K562 (cell line): ENCODE results near the gene SCAMP5. TPM values are rescaled to one million over a fixed set of nuclear protein-coding genes. Genes with fewer than 3 reads are reported as not detected.
A peak's percentile ranks its signal among the peaks of the same experiment; 100 is the strongest.

Experiments
- ADNP ChIP-seq: fragments of 200-800 bp; sonication (Bioruptor generic); IDR thresholded peaks from 2 replicates; pipeline ENCODE4 v1.6.1; 2016; ENCODE audit warnings: missing genetic modification characterization, missing compliant biosample characterization
- CHD2 ChIP-seq: IDR thresholded peaks from 2 replicates; pipeline ENCODE4 v1.6.1; 2011; ENCODE audit warnings: low read depth, low read length
- HDGF ChIP-seq: fragments of 450-650 bp; IDR thresholded peaks from 2 replicates; pipeline ENCODE4 v1.6.1; 2016
- KHSRP ChIP-seq: fragments of 450-650 bp; IDR thresholded peaks from 2 replicates; pipeline ENCODE4 v1.6.1; 2017
- MTA2 ChIP-seq: fragments of 450-650 bp; IDR thresholded peaks from 2 replicates; pipeline ENCODE4 v1.6.1; 2016; ENCODE audit warnings: low read depth
- NELFE ChIP-seq: IDR thresholded peaks from 2 replicates; pipeline ENCODE4 v1.6.1; 2011; ENCODE audit warnings: mild to moderate bottlenecking; ENCODE audit not compliant: insufficient read depth, insufficient read length
- TCF7 ChIP-seq: sonication (generic); IDR thresholded peaks from 2 replicates; pipeline ENCODE4 v1.6.1; 2016; ENCODE audit warnings: antibody characterized with exemption, borderline replicate concordance
- polyA plus RNA-seq, 8 experiments: library from polyadenylated mRNA; depleted of rRNA in 4 of 8; stranded (reverse) in 5 of 8; unstranded in 3 of 8; fragments of >200 nt; fragmentation: Nextera tagmentation in 2 of 8; fragmentation: Illumina TruSeq in 1 of 8; extraction: Ambion mirVana in 2 of 8; extraction: Trizol in 1 of 8; gene quantifications; 2 replicates each; pipeline versions ENCODE4 v1.2.1 to v1.2.3, GENCODE V29; 2011 to 2014; ENCODE audit warnings: inconsistent platforms in 1 of 8, missing spikeins in 1 of 8
- total RNA-seq, 7 experiments: library from RNA; depleted of rRNA in 6 of 7; stranded (reverse); fragments of >200 nt in 6 of 7; fragmentation: Illumina TruSeq in 2 of 7; extraction: Trizol in 2 of 7; gene quantifications; 2 replicates each; pipeline versions ENCODE4 v1.2.1 to v1.2.3, GENCODE V29; 2011 to 2021; ENCODE audit warnings: low replicate concordance in 1 of 7
- TF ChIP-seq, protein P1 (sequence below), 2 experiments: fragments of 450-650 bp; IDR thresholded peaks; 2 replicates each; pipeline ENCODE4 v1.6.1; 2018; ENCODE audit warnings: mild to moderate bottlenecking in 2 of 2, low read depth in 1 of 2; ENCODE audit not compliant: partially characterized antibody in 2 of 2
- TF ChIP-seq, protein P2 (sequence below): conservative IDR thresholded peaks from 2 replicates; pipeline ENCODE4 v1.6.1; 2011; ENCODE audit warnings: low read depth, mild to moderate bottlenecking, low read length; ENCODE audit not compliant: control insufficient read depth
- TF ChIP-seq, protein P3 (sequence below): IDR thresholded peaks from 2 replicates; pipeline ENCODE4 v1.6.1; 2012; ENCODE audit warnings: low read depth, low read length, improper control_type of control experiment, borderline replicate concordance
- TF ChIP-seq, protein P4 (sequence below): fragments of 450-650 bp; formaldehyde crosslinking; conservative IDR thresholded peaks from 2 replicates; pipeline ENCODE4 v1.4.0; 2022; ENCODE audit warnings: mild to moderate bottlenecking, missing genetic modification characterization

The SCAMP5 gene
- total and polyA plus RNA-seq, 9 of the 15 experiments (the other 6 are each of a cell fraction or from before 2014, with no cell fraction given) = 0.09 to 0.29 (median 0.19) TPM; not detected in 5

DNA sequence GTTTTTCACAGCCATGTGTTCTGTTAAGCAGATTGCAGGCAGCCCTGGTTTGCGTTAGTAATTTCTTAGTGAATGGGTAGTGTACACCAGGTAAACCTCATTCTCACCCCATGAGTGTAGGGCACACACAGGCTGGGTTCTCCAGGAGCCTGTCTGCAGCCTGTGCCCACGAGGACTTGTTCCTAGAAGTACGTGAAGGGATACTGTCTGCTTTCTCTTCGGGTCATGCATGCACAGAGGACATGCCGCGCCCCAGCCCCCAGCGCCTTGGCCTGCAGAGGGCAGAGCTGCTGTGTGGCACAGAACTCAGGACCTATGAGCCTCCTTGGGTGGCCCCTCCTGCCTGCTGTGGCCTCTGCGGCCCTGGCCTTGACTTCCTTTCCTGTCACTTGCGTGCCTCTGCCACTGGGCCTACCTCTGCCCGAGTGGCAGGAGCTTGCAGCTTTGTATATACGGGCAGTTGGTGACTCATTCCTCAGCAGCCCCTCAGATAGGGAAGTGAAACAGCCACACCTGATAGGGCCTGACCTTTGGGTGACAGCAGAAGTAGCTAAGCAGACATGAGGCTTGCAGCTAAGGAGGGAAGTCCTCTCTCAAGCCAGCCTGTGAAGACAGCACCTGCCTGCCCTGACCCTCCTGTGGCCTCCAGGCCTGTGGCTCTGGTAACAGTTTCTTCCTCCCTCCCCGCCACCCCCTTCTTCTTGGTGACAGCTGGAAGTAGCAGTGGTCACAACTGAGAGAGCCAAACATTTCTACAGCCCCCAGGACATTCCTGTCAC is 47.6 kb downstream of the SCAMP5 start (continued):
- TF ChIP-seq, protein P1, sequence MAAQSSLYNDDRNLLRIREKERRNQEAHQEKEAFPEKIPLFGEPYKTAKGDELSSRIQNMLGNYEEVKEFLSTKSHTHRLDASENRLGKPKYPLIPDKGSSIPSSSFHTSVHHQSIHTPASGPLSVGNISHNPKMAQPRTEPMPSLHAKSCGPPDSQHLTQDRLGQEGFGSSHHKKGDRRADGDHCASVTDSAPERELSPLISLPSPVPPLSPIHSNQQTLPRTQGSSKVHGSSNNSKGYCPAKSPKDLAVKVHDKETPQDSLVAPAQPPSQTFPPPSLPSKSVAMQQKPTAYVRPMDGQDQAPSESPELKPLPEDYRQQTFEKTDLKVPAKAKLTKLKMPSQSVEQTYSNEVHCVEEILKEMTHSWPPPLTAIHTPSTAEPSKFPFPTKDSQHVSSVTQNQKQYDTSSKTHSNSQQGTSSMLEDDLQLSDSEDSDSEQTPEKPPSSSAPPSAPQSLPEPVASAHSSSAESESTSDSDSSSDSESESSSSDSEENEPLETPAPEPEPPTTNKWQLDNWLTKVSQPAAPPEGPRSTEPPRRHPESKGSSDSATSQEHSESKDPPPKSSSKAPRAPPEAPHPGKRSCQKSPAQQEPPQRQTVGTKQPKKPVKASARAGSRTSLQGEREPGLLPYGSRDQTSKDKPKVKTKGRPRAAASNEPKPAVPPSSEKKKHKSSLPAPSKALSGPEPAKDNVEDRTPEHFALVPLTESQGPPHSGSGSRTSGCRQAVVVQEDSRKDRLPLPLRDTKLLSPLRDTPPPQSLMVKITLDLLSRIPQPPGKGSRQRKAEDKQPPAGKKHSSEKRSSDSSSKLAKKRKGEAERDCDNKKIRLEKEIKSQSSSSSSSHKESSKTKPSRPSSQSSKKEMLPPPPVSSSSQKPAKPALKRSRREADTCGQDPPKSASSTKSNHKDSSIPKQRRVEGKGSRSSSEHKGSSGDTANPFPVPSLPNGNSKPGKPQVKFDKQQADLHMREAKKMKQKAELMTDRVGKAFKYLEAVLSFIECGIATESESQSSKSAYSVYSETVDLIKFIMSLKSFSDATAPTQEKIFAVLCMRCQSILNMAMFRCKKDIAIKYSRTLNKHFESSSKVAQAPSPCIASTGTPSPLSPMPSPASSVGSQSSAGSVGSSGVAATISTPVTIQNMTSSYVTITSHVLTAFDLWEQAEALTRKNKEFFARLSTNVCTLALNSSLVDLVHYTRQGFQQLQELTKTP (IDR thresholded peaks at IDR 0.05; ENCODE audit: low read depth in 1 of 2, partially characterized antibody in 2 of 2) = peak in 1 of 2 experiments; percentile 13
- TF ChIP-seq CHD2 = no peak
- TF ChIP-seq NELFE = no peak
- TF ChIP-seq KHSRP = no peak
- TF ChIP-seq, protein P2, sequence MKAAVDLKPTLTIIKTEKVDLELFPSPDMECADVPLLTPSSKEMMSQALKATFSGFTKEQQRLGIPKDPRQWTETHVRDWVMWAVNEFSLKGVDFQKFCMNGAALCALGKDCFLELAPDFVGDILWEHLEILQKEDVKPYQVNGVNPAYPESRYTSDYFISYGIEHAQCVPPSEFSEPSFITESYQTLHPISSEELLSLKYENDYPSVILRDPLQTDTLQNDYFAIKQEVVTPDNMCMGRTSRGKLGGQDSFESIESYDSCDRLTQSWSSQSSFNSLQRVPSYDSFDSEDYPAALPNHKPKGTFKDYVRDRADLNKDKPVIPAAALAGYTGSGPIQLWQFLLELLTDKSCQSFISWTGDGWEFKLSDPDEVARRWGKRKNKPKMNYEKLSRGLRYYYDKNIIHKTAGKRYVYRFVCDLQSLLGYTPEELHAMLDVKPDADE = no peak; the same call in 1 of the 2 replicates
- TF ChIP-seq, protein P3, sequence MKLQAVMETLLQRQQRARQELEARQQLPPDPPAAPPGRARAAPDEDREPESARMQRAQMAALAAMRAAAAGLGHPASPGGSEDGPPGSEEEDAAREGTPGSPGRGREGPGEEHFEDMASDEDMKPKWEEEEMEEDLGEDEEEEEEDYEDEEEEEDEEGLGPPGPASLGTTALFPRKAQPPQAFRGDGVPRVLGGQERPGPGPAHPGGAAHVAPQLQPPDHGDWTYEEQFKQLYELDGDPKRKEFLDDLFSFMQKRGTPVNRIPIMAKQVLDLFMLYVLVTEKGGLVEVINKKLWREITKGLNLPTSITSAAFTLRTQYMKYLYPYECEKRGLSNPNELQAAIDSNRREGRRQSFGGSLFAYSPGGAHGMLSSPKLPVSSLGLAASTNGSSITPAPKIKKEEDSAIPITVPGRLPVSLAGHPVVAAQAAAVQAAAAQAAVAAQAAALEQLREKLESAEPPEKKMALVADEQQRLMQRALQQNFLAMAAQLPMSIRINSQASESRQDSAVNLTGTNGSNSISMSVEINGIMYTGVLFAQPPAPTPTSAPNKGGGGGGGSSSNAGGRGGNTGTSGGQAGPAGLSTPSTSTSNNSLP = no peak
- TF ChIP-seq TCF7 = no peak
- no peak for TF ChIP-seq HDGF
- no peak for TF ChIP-seq MTA2
- no peak for TF ChIP-seq ADNP (tag)
- TF ChIP-seq, protein P4, sequence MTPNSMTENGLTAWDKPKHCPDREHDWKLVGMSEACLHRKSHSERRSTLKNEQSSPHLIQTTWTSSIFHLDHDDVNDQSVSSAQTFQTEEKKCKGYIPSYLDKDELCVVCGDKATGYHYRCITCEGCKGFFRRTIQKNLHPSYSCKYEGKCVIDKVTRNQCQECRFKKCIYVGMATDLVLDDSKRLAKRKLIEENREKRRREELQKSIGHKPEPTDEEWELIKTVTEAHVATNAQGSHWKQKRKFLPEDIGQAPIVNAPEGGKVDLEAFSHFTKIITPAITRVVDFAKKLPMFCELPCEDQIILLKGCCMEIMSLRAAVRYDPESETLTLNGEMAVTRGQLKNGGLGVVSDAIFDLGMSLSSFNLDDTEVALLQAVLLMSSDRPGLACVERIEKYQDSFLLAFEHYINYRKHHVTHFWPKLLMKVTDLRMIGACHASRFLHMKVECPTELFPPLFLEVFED (CRISPR knock-in tag) = no peak
